ENCODE measurements around the gene CNST.

The CNST gene

GRCh38 chr1:246597340-246597739 lies 31.1 kb downstream of the CNST start:
- H3K79me2 ChIP-seq (ENCODE audit: insufficient read depth, low read length): peaks cover 76% of the 10 kb centered on the region
- H3K9ac ChIP-seq (ENCODE audit: low read length): no peak overlapping the region
- peaks cover 7% of the 10 kb centered on the region; the same call in 1 of the 2 replicates for H3K36me3 ChIP-seq (ENCODE audit: low read length)
- H3K9me2 ChIP-seq (replicated peaks; ENCODE audit: insufficient read depth, low read length): no peaks in the 10 kb centered on the region
- H3K27me3 ChIP-seq (ENCODE audit: low read length): no peaks in the 10 kb centered on the region
- TF ChIP-seq EZH2phosphoT487 (conservative IDR thresholded peaks at IDR 0.05; ENCODE audit: low read length): no peak
- TF ChIP-seq CTCF (IDR thresholded peaks at IDR 0.05; ENCODE audit: insufficient read depth, low read length, poor library complexity, severe bottlenecking): no peak
- no peaks in the 10 kb centered on the region for H4K20me1 ChIP-seq (ENCODE audit: low read depth, low read length)
- no peak overlapping the region for H3K4me2 ChIP-seq (ENCODE audit: low read depth, low read length, poor library complexity, severe bottlenecking)
- no peaks in the 10 kb centered on the region for H3K9me3 ChIP-seq (ENCODE audit: insufficient read depth, low read length)
- no peak overlapping the region for H3K27ac ChIP-seq (ENCODE audit: low read depth, low read length)
- H3F3A ChIP-seq (ENCODE audit: insufficient read depth): no peaks in the 10 kb centered on the region
- no peak overlapping the region for H2AFZ ChIP-seq (ENCODE audit: low read depth, low read length, severe bottlenecking)
- H3K4me3 ChIP-seq (ENCODE audit: insufficient read depth, low read length, poor library complexity, severe bottlenecking): no peak overlapping the region

GRCh38 chr1:246597971-246598370 lies 31.7 kb downstream of the CNST start:
- no peak overlapping the region for H3K4me2 ChIP-seq (ENCODE audit: low read depth, low read length, poor library complexity, severe bottlenecking)
- no peak for TF ChIP-seq CTCF (IDR thresholded peaks at IDR 0.05; ENCODE audit: insufficient read depth, low read length, poor library complexity, severe bottlenecking)
- no peak for TF ChIP-seq EZH2phosphoT487 (conservative IDR thresholded peaks at IDR 0.05; ENCODE audit: low read length)
- H4K20me1 ChIP-seq (ENCODE audit: low read depth, low read length): 0 out of 2 replicates have a peak, but pooled peaks cover 4% of the 10 kb centered on the region
- H3K9me2 ChIP-seq (replicated peaks; ENCODE audit: insufficient read depth, low read length): no peaks in the 10 kb centered on the region
- H3K27me3 ChIP-seq (ENCODE audit: low read length): no peaks in the 10 kb centered on the region
- no peak overlapping the region for H3K9ac ChIP-seq (ENCODE audit: low read length)
- no peak overlapping the region for H2AFZ ChIP-seq (ENCODE audit: low read depth, low read length, severe bottlenecking)
- peaks cover 77% of the 10 kb centered on the region for H3K79me2 ChIP-seq (ENCODE audit: insufficient read depth, low read length)
- no peaks in the 10 kb centered on the region for H3K9me3 ChIP-seq (ENCODE audit: insufficient read depth, low read length)
- no peak overlapping the region for H3K4me3 ChIP-seq (ENCODE audit: insufficient read depth, low read length, poor library complexity, severe bottlenecking)
- no peaks in the 10 kb centered on the region for H3F3A ChIP-seq (ENCODE audit: insufficient read depth)
- H3K27ac ChIP-seq (ENCODE audit: low read depth, low read length): no peak overlapping the region
- H3K36me3 ChIP-seq (ENCODE audit: low read length): peaks cover 7% of the 10 kb centered on the region; the same call in 1 of the 2 replicates

DNA sequence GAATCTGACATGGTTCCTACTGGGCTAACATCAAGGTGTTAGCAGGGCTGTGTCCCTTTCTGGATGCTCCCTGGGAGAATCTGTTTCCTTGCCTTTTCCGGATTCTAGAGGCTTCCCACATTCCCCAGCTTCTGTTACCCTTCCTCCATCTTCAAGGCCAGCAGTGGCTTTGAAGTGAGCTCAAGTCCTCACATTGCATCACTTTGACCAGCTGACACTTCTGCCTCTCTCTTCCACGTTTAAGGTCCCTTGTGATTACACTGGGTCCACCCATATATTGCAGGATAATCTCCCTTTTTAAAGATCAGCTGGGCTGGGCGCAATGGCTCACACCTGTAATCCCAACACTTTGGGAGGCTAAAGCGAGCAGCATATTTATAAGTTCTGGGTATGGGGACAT lies 33.1 kb downstream of the CNST start:
- H2AFZ ChIP-seq (ENCODE audit: low read depth, low read length, severe bottlenecking): no peak overlapping the region
- peaks cover 7% of the 10 kb centered on the region; the same call in 1 of the 2 replicates for H3K36me3 ChIP-seq (ENCODE audit: low read length)

More for the DNA sequence above, 33.1 kb downstream of the CNST start:
- H3K9me2 ChIP-seq (replicated peaks; ENCODE audit: insufficient read depth, low read length): no peaks in the 10 kb centered on the region
- H3K4me3 ChIP-seq (ENCODE audit: insufficient read depth, low read length, poor library complexity, severe bottlenecking): no peak overlapping the region
- 0 out of 2 replicates have a peak, but pooled peaks cover 4% of the 10 kb centered on the region for H4K20me1 ChIP-seq (ENCODE audit: low read depth, low read length)
- H3K79me2 ChIP-seq (ENCODE audit: insufficient read depth, low read length): peaks cover 80% of the 10 kb centered on the region
- H3K9ac ChIP-seq (ENCODE audit: low read length): no peak overlapping the region
- no peaks in the 10 kb centered on the region for H3K9me3 ChIP-seq (ENCODE audit: insufficient read depth, low read length)
- H3K4me2 ChIP-seq (ENCODE audit: low read depth, low read length, poor library complexity, severe bottlenecking): no peak overlapping the region
- no peak for TF ChIP-seq EZH2phosphoT487 (conservative IDR thresholded peaks at IDR 0.05; ENCODE audit: low read length)
- no peak for TF ChIP-seq CTCF (IDR thresholded peaks at IDR 0.05; ENCODE audit: insufficient read depth, low read length, poor library complexity, severe bottlenecking)
- H3K27ac ChIP-seq (ENCODE audit: low read depth, low read length): no peak overlapping the region
- H3F3A ChIP-seq (ENCODE audit: insufficient read depth): no peaks in the 10 kb centered on the region
- no peaks in the 10 kb centered on the region for H3K27me3 ChIP-seq (ENCODE audit: low read length)

All from SU-DHL-6 (cell line).